ENCODE measurements around the gene MARCHF6.
"Not testable (repeated sequence)": the region's sequence is repeated elsewhere in the genome, so short reads cannot be mapped to it uniquely, and the experiment has no call there.

The MARCHF6 gene

GRCh38 chr5:10310066-10310779 is 43.3 kb upstream of the MARCHF6 start:
- Histone ChIP-seq H3K9ac (ENCODE audit: low read length) (no peak overlapping the region), H3K27ac (ENCODE audit: low read length) (no peak overlapping the region), H3K36me3 (replicated peaks; ENCODE audit: low read depth, low read length) (no peaks in the 10 kb centered on the region), H3K4me1 (ENCODE audit: low read length) (peaks cover 10% of the 10 kb centered on the region; the same call in 1 of the 2 replicates), H3K4me2 (ENCODE audit: low read length) (no peak overlapping the region), H3K79me2 (ENCODE audit: low read length) (no peaks in the 10 kb centered on the region), H4K20me1 (ENCODE audit: insufficient read depth, low read length) (no peaks in the 10 kb centered on the region), H3K4me3 (ENCODE audit: low read length) (no peak overlapping the region), H3K9me3 (ENCODE audit: insufficient read depth, low read length) (no peaks in the 10 kb centered on the region), H3K27me3 (ENCODE audit: low read depth, low read length) (peaks cover 10% of the 10 kb centered on the region; the same call in 1 of the 2 replicates), H2AFZ (ENCODE audit: low read depth, low read length) (no peak overlapping the region)
- no peak for TF ChIP-seq CTCF (IDR thresholded peaks at IDR 0.05; ENCODE audit: low read depth, low read length)
- TF ChIP-seq EZH2phosphoT487 (IDR thresholded peaks at IDR 0.05; ENCODE audit: low read depth), result no peak

DNA sequence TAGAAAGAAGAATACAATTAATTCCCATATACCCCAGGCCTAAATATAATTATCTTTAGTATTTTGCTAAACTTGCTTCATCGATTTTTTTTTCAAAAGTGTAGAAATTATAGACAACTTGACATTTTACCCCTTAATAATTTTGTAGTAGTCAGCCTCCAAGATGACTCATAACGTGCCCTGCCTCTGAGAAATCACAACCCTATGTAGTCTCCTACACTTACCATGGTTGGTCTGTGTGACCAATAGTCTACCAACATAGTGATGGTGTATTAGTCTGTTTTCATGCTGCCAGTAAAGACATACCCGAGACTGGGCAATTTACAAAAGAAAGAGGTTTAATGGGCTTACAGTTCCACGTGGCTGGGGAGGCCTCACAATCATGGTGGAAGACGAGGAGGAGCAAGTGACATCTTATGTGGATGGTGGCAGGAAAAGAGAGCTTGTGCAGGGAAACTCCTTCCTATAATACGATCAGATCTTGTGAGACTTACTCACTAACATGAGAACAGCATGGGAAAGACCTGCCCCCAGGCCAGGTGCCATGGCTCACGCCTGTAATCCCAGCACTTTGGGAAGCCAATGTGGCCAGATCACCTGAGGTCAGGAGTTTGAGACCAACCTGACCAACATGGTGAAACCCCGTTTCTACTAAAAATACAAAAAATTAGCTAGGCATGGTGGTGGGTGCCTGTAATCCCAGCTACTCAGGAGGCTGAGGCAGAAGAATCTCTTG is 42.5 kb upstream of the MARCHF6 start:
- H2AFZ ChIP-seq (ENCODE audit: low read depth, low read length); H3K4me3 ChIP-seq (ENCODE audit: low read length); H3K9me3 ChIP-seq (ENCODE audit: insufficient read depth, low read length); H4K20me1 ChIP-seq (ENCODE audit: insufficient read depth, low read length); H3K27me3 ChIP-seq (ENCODE audit: low read depth, low read length); H3K9ac ChIP-seq (ENCODE audit: low read length); H3K27ac ChIP-seq (ENCODE audit: low read length); H3K79me2 ChIP-seq (ENCODE audit: low read length); H3K4me2 ChIP-seq (ENCODE audit: low read length); H3K36me3 ChIP-seq (replicated peaks; ENCODE audit: low read depth, low read length): not testable (repeated sequence)
- H3K4me1 ChIP-seq (ENCODE audit: low read length), result peaks cover 10% of the 10 kb centered on the region; the same call in 1 of the 2 replicates

GRCh38 chr5:10311595-10312425 is 41.7 kb upstream of the MARCHF6 start:
- Histone ChIP-seq H4K20me1 (ENCODE audit: insufficient read depth, low read length) (no peaks in the 10 kb centered on the region), H3K79me2 (ENCODE audit: low read length) (no peaks in the 10 kb centered on the region), H3K4me2 (ENCODE audit: low read length) (no peak overlapping the region), H2AFZ (ENCODE audit: low read depth, low read length) (no peak overlapping the region), H3K27ac (ENCODE audit: low read length) (no peak overlapping the region), H3K27me3 (ENCODE audit: low read depth, low read length) (peaks cover 8% of the 10 kb centered on the region; the same call in 1 of the 2 replicates), H3K4me1 (ENCODE audit: low read length) (peaks cover 10% of the 10 kb centered on the region; the same call in 1 of the 2 replicates), H3K9me3 (ENCODE audit: insufficient read depth, low read length) (no peaks in the 10 kb centered on the region), H3K36me3 (replicated peaks; ENCODE audit: low read depth, low read length) (no peaks in the 10 kb centered on the region), H3K4me3 (ENCODE audit: low read length) (no peak overlapping the region), H3K9ac (ENCODE audit: low read length) (no peak overlapping the region)
- TF ChIP-seq CTCF (IDR thresholded peaks at IDR 0.05; ENCODE audit: low read depth, low read length), result no peak
- no peak for TF ChIP-seq EZH2phosphoT487 (IDR thresholded peaks at IDR 0.05; ENCODE audit: low read depth)

GRCh38 chr5:10315201-10315600 is 38.3 kb upstream of the MARCHF6 start:
- Histone ChIP-seq H3K36me3 (replicated peaks; ENCODE audit: low read depth, low read length) (no peaks in the 10 kb centered on the region), H3K4me2 (ENCODE audit: low read length) (no peak overlapping the region), H3K27me3 (ENCODE audit: low read depth, low read length) (no peaks in the 10 kb centered on the region), H3K9me3 (ENCODE audit: insufficient read depth, low read length) (no peaks in the 10 kb centered on the region), H3K79me2 (ENCODE audit: low read length) (no peaks in the 10 kb centered on the region), H3K9ac (ENCODE audit: low read length) (no peak overlapping the region), H3K27ac (ENCODE audit: low read length) (no peak overlapping the region), H3K4me3 (ENCODE audit: low read length) (no peak overlapping the region), H4K20me1 (ENCODE audit: insufficient read depth, low read length) (no peaks in the 10 kb centered on the region), H3K4me1 (ENCODE audit: low read length) (peaks cover 18% of the 10 kb centered on the region), H2AFZ (ENCODE audit: low read depth, low read length) (no peak overlapping the region)
- TF ChIP-seq EZH2phosphoT487 (IDR thresholded peaks at IDR 0.05; ENCODE audit: low read depth), result no peak
- no peak for TF ChIP-seq CTCF (IDR thresholded peaks at IDR 0.05; ENCODE audit: low read depth, low read length)

Measured in OCI-LY3 (cell line).